Smooth muscle cell (in vitro differentiated cells): ENCODE measurements around the gene SLIT3. TPM values are rescaled to one million over a fixed set of nuclear protein-coding genes. Genes with fewer than 3 reads are reported as not detected.

ENCODE experiments used
- DNase-seq: peaks from one replicate; lab custom pipeline; 2025; ENCODE audit not compliant: unreplicated experiment; lab: John Stamatoyannopoulos, UW
- H2AFZ ChIP-seq: fragments of 200-600 bp; sonication (generic); 2 replicates; pipeline ENCODE4 v1.6.0; 2016; ENCODE audit warnings: antibody characterized with exemption, low read depth, mild to moderate bottlenecking
- H3F3A ChIP-seq: fragments of 200-600 bp; sonication (generic); 2 replicates; pipeline ENCODE4 v1.6.0; 2017; ENCODE audit warnings: antibody characterized with exemption, low read depth
- H3K27ac ChIP-seq: fragments of 200-600 bp; sonication (generic); 2 replicates; pipeline ENCODE4 v1.5.1; 2016; ENCODE audit warnings: low read depth, mild to moderate bottlenecking
- H3K27me3 ChIP-seq: fragments of 200-600 bp; sonication (generic); 2 replicates; pipeline ENCODE4 v1.6.1; 2016; ENCODE audit warnings: low read depth, mild to moderate bottlenecking
- H3K36me3 ChIP-seq: fragments of 200-600 bp; sonication (generic); 2 replicates; pipeline ENCODE4 v1.5.1; 2016; ENCODE audit warnings: low read depth
- H3K4me1 ChIP-seq: fragments of 200-600 bp; sonication (generic); 2 replicates; pipeline ENCODE4 v1.5.1; 2016; ENCODE audit warnings: low read depth
- H3K4me2 ChIP-seq: fragments of 200-600 bp; sonication (generic); 2 replicates; pipeline ENCODE4 v1.6.0; 2016; ENCODE audit warnings: mild to moderate bottlenecking
- H3K4me3 ChIP-seq: fragments of 200-600 bp; sonication (generic); 2 replicates; pipeline ENCODE4 v1.5.1; 2016; ENCODE audit warnings: mild to moderate bottlenecking
- H3K79me2 ChIP-seq: fragments of 200-600 bp; sonication (generic); 2 replicates; pipeline ENCODE4 v1.6.0; 2016; ENCODE audit warnings: low read depth, mild to moderate bottlenecking
- H3K9ac ChIP-seq: fragments of 200-600 bp; sonication (generic); 2 replicates; pipeline ENCODE4 v1.6.0; 2016; ENCODE audit warnings: low read depth
- H3K9me3 ChIP-seq: fragments of 200-600 bp; sonication (generic); replicated peaks from 2 replicates; pipeline ENCODE4 v1.5.1; 2016; ENCODE audit warnings: low read depth
- H4K20me1 ChIP-seq: fragments of 200-600 bp; sonication (generic); 2 replicates; pipeline ENCODE4 v1.6.0; 2016; ENCODE audit warnings: low read depth
- CTCF ChIP-seq: fragments of 200-600 bp; sonication (generic); IDR thresholded peaks from 2 replicates; pipeline ENCODE4 v1.5.1; 2017; ENCODE audit warnings: borderline replicate concordance, mild to moderate bottlenecking, antibody characterized with exemption; ENCODE audit not compliant: insufficient read depth, poor library complexity, severe bottlenecking
- WGBS: methylation state at CpG from one replicate; pipeline ENCODE4 v1.1.7; 2016; ENCODE audit warnings: low lambda C conversion rate; 5-methylcytosine and 5-hydroxymethylcytosine counted together
- polyA plus RNA-seq: library from polyadenylated mRNA; unstranded; fragments of >200 nt; fragmentation: Nextera tagmentation; extraction: Ambion mirVana; gene quantifications from 2 replicates; pipeline ENCODE4 v1.2.1, GENCODE V29; 2016
- total RNA-seq: library from RNA; depleted of rRNA; stranded (reverse); fragments of >200 nt; gene quantifications from 2 replicates; pipeline ENCODE4 v1.2.3, GENCODE V29; 2014

SLIT3 gene
- total and polyA plus RNA-seq, 2 experiments from 2014 or later: 25.4 to 29.5 TPM

GRCh38 chr5:169242849-169243186 is 58.1 kb downstream of the SLIT3 start:
- no peaks in the 10 kb centered on the region for H3F3A ChIP-seq
- no peaks in the 10 kb centered on the region for H3K79me2 ChIP-seq
- H3K4me3 ChIP-seq: no peak overlapping the region
- H3K27me3 ChIP-seq: no peaks in the 10 kb centered on the region
- H3K9me3 ChIP-seq: peaks cover 21% of the 10 kb centered on the region
- 91% methylated on average over 2 of the region's 2 CpGs for WGBS
- no peak for TF ChIP-seq CTCF
- H3K9ac ChIP-seq: no peak overlapping the region
- no peaks in the 10 kb centered on the region for H4K20me1 ChIP-seq
- DNase-seq: no peak
- H2AFZ ChIP-seq: no peak overlapping the region
- peaks cover 17% of the 10 kb centered on the region for H3K36me3 ChIP-seq
- no peaks in the 10 kb centered on the region for H3K4me1 ChIP-seq
- H3K4me2 ChIP-seq: no peak overlapping the region
- no peak overlapping the region for H3K27ac ChIP-seq

GRCh38 chr5:169242175-169242848 is 58.6 kb downstream of the SLIT3 start:
- H3K4me1 ChIP-seq: no peaks in the 10 kb centered on the region
- peaks cover 23% of the 10 kb centered on the region for H3K9me3 ChIP-seq
- H3K9ac ChIP-seq: no peak overlapping the region
- H2AFZ ChIP-seq: no peak overlapping the region
- TF ChIP-seq CTCF: no peak
- 70% methylated on average over 4 of the region's 4 CpGs for WGBS
- no peaks in the 10 kb centered on the region for H4K20me1 ChIP-seq
- no peaks in the 10 kb centered on the region for H3F3A ChIP-seq
- H3K27me3 ChIP-seq: no peaks in the 10 kb centered on the region
- H3K36me3 ChIP-seq: peaks cover 17% of the 10 kb centered on the region
- H3K4me3 ChIP-seq: no peak overlapping the region
- DNase-seq: no peak
- H3K4me2 ChIP-seq: no peak overlapping the region
- H3K27ac ChIP-seq: no peak overlapping the region
- H3K79me2 ChIP-seq: no peaks in the 10 kb centered on the region

GRCh38 chr5:169229342-169229892 is 71.5 kb downstream of the SLIT3 start:
- Histone ChIP-seq H3K79me2 (no peaks in the 10 kb centered on the region), H3K9me3 (no peaks in the 10 kb centered on the region), H2AFZ (no peak overlapping the region), H3K4me1 (no peaks in the 10 kb centered on the region), H3K27me3 (no peaks in the 10 kb centered on the region), H3F3A (no peaks in the 10 kb centered on the region), H3K36me3 (no peaks in the 10 kb centered on the region), H3K27ac (no peak overlapping the region), H3K4me2 (no peak overlapping the region), H3K4me3 (no peak overlapping the region), H3K9ac (no peak overlapping the region), H4K20me1 (no peaks in the 10 kb centered on the region)
- TF ChIP-seq CTCF: no peak
- 92% methylated on average over 6 of the region's 6 CpGs for WGBS
- DNase-seq: no peak

- no peaks in the 10 kb centered on the region for H3K4me1 ChIP-seq
- H3K27me3 ChIP-seq: no peaks in the 10 kb centered on the region
- H3K9me3 ChIP-seq: no peaks in the 10 kb centered on the region
- H3F3A ChIP-seq: no peaks in the 10 kb centered on the region
- no peaks in the 10 kb centered on the region for H4K20me1 ChIP-seq
- H3K4me2 ChIP-seq: no peak overlapping the region
- H3K4me3 ChIP-seq: no peak overlapping the region
- H2AFZ ChIP-seq: no peak overlapping the region
- H3K27ac ChIP-seq: no peak overlapping the region
- no peak overlapping the region for H3K9ac ChIP-seq
- no peaks in the 10 kb centered on the region for H3K79me2 ChIP-seq
- TF ChIP-seq CTCF: no peak
- H3K36me3 ChIP-seq: no peaks in the 10 kb centered on the region
- 90% methylated on average over 3 of the region's 3 CpGs for WGBS
- no peak for DNase-seq
Observed at GRCh38 chr5:169226895-169227294, 74.0 kb downstream of the SLIT3 start.
